Middle frontal gyrus (tissue), 1 donor: ENCODE measurements around the gene HAAO.

ENCODE experiments used
- DNase-seq: peaks from one replicate; pipeline ENCODE4 v3.0.0-alpha.2; 2015; ENCODE audit warnings: low spot score; ENCODE audit errors: extremely low spot score

Gene HAAO

DNA sequence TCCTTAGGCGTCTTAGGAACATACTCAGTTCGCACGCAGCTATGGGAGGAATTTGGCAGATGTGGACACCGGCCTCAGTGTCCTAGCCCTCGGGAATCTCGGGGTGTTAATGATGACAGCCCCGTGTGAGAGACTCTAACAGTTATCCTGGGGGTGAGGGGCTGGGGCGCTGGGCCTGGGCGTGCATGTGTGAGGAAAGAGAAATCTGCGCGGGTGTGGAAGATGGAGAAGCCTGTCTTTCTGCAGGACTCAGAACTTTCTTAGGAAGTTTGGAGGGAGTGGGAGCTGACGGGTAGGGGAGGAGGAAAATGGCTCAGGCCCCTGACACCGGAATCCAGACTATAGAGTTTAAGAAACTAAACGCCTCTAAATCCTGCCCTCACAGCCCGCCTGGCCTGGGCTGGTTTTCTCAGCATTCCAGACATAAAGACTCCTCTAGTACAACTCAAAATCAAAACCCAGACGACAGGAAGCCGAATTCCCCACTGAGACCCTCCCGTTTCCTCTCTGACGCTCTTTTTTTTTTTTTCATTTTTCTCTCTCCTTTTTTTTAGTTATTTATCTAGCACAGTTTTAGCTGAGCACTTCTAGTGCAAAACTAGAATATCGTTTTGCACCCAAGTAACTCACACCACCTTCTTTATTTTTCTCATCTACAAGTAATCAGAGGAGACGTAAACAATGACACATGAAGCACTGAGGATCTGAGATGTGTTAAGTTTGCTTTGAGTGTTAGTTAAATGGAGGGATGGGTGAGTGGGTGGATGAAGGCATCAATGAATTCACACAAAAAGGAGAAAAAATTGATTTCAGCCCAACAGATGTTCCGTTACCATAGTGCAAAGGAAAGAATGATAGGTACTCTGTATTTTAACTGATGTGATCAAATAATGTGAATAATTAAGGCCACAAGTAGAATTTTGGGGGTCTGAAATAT is 1.2 kb upstream of the HAAO start:
- DNase-seq = no peak

DNA sequence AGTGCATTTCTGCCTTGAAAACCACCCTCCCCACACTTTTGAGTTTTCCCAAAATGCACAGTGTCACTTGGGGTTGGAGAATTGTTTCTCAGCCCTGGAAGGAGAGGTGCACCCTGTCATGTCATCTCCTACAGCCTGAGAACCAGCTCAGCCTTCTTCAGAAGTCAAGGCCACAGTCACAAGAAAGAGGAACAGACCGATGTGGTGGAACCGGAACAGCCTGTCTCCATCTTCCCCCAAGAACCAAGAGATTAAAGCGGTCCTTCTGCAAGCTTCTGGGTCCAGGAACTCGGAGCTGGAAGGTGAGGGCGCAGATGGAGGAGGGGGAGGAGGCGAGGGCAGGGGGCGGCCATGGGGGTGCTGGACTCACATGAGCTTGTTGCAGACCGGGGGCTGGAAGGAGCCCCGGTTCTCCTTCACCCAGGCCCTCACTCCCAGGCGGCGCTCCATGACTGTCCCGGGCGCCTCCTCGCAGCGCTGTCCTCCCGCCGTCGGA is 248 bp downstream of the HAAO start:
- no peak for DNase-seq

DNA sequence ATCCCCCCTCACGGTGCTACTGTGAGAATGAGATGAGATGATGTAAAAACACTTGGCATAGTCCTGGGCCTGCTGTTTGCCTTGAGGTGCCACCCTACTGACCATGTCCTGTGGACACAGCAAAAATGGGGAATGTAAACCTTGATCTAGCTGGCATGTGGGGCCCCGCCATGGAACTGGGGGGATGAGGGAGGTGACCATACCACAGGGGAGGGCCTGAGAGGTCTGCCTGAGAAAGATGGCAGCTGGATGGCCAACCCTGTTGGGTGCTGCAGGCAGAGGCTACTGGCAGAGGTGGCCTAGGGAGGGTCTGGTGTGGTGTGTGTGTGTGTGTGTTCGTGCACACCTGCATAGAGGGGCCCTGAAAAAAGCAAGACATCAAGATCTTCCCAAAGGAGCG is 777 bp downstream of the HAAO start:
- DNase-seq = no peak

DNA sequence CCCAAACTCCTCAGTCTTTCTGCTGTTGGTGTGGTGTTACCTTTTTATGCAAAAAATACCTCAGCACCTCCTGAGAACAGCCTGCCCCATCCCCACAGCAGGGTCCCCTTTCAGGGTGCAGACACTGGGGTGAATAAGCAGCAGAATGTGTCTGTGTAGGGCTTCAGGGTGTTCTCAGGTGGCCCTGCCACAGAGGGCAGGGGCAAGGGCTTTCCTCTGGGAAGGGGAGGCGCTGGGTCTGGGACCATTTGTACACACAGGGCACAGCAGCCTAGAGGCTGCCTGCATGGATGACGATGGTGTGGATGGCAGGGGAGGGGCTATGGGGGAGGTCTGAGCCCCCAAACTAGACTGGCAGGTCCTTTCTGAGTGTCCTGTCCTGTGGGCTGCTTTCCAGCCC is 2.6 kb downstream of the HAAO start:
- no peak for DNase-seq

DNA sequence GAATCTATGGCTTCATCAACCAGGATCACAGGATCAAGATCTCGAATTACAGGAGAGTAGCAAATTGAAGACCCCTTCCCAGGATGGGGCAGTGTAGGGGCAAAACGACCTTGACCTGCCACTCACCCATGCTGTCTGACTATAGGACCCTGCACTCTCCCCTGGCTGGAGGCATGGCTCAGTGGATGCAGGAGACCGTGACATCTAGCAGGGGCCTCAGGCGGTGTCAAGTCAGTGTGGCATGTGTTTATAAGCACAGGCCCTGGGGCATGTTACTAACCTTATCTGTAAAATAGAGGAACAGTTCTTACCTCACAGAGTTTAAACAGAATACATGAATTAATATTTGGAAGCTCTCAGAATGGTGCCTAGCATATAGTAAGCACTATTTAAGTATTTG is 3.5 kb downstream of the HAAO start:
- no peak for DNase-seq

DNA sequence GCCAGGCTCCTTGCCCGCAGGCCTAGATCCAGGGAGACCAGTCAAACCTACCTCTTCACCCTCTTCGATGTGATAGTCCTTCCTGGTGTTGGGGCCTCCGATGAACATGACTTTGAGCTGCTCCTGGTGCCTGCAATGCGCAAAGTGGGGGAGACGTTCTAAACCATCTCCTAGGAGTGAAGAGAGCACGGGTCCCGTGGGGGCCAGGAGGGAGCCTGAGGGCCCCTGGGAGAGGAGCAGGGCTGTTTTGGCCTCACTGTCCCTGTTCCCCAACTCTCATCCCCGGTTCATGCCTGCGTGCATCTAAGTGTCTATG is 3.9 kb downstream of the HAAO start:
- DNase-seq = no peak

DNA sequence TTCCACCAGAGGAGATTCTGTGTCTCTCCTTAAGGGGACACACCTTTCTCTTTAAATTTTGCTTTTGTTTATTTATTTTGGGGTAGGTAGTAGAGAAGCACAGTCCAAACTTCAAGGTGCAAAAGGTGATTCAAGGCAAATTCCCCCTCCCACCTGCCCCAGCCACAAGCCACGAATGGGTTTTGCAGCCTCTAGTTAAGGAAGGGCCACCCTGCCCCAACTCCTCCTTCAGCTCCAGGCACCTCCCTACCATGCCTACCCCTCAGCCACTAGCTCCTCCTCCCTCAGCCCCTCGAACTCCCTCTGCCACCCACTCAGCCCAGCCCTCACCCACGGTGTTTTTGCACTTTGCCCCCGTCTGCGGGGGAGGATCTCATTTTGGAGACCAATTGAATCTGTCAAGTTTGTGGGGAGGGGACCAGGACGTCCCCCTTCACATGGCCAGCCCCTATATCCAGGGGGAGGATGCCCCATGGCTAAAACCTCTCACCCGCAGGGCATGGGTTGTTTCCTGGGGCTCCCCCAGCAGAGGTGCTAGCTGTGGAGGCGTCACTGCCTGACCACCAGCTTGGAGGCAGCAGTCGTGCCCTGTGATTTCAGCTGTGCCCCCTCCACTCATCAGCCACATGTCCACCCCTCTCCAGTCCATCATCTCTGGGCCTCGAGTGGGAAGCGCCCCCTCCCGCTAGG is 4.5 kb downstream of the HAAO start:
- no peak for DNase-seq

DNA sequence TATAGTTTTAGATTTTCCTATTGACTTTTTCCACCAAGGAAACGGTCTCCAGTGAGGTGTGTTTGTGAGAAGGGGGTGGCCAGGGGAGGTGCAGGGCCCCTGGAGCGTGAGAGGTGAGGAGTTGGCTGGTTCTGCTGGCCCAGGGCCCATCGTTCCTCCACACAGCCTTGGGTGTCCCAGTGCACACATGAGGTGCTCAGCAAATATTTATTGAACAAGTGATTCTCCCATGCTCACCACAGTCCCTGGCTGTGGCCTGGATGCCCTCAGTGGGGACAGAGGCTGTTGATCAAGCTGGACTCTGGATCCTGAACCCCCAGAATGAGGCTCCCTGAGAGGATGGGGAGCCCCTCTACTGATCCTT is 5.0 kb downstream of the HAAO start:
- no peak for DNase-seq

DNA sequence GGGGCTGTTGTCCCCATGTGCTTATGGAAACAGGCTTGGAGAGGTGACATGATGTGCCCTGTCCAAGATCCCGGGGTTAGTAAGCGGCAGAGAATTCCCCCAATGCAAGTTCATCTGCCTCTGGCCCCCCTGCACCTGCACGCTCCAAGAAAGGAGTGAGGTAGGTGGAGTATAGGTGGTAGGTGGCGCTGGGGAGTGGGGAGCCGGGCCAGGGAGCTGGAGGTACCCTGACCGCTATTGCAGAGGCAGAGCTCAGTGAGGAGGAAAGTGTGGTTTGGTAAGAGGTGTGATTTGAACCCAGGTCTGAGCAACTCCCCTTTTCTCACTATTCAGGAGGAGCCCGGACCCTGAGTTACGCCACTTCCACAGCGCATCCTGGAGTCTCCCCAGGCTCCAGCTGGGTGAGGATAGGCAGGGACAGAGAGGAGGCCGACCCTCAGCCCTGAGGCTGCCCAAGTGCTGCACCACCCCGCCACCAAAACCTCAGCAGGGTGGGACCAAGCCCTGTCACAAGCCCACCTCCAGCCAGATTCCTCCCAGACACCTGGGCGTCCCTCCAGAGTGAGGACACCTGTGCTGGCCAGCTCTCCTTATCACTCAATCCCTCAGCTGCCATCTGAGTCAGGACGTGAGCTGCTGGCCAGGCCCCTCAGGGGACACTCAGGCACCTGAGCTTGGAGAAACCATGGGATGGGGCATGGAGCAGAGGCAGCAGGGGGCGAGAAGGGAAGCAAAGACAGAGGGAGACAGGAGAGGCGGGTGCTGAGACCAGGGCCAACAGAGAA is 5.6 kb downstream of the HAAO start:
- DNase-seq = no peak

DNA sequence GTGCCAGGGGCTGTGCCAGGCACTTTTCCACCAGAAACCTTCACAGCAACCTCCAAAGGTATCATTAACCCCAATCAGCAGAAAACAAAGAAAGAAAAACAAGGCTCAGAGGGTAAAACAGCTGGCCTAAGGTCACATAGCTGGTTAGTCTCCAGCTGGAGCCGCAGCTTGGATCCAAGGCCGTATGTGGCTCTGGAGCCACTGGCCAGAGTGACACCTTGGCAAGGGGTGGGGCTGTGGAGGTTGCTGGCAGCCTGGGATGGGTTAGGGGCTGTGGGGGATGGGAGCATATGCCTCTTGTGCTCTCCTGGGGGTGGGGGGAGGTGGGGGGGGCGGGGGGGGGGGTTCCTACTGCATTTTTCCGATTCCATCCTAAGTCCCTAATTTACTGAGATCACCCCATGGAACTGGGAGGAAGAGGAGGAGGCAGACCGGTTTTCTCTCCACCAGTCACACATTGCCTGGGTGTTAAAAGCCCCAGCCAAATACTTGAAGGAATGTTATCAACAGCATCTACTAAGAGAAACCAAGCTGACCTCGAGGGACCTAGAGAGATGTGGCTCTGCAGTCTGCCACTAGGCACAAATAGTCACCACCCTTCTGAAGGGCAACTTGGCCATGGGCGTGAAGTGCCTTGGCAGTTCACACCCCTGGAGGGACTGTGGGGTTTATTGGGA is 8.0 kb downstream of the HAAO start:
- DNase-seq = no peak

DNA sequence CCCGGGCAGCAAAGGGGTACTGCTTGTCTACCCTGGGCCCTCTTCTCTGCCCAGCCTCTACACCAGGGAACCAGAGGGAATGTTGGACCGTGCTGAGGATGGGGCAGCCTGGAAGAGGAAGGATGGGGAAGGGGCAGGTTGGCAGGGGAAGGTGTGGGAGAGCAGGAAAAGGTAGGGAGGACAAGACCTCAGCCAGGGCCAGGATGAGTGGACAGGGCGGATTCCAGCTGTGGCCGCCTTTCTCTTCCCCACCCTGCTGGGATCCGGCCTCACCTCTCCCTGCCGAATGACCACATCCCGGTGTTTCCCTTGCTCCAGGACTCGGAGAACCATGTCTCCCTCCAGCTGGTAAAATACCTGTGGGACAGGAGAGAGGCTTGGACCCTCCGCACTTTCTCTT is 8.9 kb downstream of the HAAO start:
- DNase-seq = no peak

DNA sequence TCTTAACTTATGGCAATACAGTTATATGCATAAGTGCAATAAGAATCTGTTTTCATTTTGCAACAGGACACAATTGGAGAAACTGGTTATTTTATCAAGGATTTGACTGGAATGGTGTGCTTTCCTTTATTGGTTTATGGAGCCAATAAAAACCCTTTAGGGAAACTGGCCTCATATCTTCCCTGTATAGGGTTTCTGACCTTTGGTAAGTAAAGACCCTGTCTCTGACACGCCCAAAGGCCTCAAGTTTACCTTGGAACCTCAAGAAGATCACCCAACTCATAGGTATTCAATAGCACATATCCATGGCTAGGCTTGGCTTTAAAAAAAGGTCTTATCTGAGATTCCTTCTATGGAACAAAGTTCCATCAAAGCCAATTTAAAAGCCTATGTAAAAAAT is 11.2 kb downstream of the HAAO start:
- DNase-seq = no peak

DNA sequence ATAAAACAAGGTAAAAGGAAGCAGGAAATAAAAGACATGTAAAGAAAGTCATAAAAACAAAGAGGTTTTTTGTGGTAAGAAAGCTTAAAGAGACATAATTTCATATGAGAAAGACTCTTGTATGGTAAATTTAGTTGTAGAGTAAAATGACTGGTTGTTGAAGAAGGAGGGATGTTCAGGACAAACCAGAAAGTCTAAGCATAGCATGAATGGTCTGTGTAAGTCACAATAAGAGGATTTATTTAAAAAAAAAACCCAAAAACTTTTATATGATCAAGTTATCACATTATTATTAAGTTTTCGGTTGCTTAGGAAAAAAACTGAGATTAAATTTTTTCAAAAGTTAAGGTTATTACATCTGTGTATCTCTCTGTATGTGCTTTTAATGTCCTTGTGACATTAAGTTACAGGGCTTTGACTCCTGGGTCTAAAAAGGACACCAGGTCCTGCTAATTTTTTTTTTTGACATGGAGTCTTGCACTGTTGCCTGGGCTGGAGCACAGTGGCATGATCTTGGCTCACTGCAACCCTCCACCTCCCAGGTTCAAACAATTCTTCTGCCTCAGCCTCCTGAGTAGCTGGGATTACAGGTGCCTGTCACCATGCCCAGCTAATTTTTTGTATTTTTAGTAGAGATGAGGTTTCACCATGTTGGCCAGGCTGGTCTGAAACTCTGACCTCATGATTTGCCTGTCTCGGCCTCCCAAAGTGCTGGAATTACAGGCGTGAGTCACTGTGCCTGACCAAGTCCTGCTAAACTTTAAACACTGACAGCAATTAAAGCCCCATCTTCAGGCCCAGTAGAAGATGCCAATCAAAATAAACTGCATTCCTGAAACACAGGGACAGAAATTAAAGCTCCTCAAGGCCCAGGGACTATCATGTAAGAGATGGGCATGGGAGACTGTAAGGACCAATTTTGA is 14.2 kb downstream of the HAAO start:
- no peak for DNase-seq

DNA sequence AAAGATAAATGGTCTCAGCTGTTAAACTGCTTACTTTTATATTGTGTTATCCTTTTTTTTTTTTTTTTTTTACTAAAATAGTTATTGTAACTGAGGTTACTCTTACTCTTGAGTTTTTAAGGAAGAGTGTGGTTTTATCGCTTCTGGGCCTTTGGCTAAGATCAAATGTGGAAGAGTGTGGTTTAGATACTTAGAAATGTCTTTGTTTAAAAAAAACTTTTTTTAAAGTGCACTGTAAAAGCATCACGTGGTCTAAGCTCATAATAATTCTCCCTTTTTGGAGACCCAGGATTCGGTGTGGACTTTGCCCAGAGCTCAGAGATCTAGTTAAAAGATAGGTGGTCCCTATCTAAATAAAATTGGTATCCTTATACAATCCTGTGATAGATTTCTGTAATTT is 16.6 kb downstream of the HAAO start:
- DNase-seq = no peak

DNA sequence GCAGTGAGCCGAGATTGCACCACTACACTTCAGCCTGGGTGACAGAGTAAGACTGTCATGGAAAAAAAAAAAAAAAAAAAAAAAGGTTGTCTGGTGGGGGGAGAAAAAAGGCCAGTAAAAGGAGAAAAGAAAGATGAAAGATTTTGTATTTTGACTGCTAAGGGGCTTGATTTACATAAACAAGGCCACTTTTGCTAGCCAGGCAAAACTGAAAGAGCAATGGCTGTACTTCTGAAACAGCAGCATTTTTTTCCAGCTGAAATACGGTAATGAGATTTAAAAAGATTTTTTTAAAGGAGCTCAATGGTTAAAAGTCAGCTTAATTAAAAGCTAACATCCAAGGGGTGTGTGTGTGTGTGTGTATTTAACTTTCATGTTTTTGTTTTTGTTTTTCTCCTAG is 17.2 kb downstream of the HAAO start:
- no peak for DNase-seq

DNA sequence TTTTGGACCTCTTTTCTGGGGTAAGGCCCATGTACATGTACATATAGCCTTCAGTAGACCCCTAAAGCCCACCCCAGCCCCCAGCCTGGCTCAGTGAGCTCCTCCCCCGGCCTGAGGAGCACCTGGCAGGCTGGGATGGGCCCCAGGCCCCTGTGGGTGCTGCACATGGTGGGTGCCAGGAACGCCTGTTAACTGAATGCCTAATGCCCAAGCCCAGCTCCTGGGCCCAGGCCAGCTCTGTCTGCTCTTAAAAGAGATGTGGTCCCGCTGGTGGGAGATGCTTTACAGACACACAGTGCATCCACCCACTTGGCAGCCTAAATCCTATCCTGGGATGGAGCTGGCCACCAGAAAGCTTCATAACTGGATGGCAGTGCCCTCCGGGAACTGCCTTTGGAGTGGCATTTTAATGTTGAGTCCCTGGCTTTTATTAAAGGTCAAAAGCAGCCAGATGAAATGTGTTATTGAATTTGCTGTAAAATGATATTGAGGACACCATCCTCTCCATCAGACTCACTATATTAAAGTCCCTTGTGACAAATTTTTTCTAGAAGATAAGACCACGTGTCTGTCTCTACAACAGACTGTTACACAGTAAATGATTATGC is 20.7 kb downstream of the HAAO start:
- no peak for DNase-seq

DNA sequence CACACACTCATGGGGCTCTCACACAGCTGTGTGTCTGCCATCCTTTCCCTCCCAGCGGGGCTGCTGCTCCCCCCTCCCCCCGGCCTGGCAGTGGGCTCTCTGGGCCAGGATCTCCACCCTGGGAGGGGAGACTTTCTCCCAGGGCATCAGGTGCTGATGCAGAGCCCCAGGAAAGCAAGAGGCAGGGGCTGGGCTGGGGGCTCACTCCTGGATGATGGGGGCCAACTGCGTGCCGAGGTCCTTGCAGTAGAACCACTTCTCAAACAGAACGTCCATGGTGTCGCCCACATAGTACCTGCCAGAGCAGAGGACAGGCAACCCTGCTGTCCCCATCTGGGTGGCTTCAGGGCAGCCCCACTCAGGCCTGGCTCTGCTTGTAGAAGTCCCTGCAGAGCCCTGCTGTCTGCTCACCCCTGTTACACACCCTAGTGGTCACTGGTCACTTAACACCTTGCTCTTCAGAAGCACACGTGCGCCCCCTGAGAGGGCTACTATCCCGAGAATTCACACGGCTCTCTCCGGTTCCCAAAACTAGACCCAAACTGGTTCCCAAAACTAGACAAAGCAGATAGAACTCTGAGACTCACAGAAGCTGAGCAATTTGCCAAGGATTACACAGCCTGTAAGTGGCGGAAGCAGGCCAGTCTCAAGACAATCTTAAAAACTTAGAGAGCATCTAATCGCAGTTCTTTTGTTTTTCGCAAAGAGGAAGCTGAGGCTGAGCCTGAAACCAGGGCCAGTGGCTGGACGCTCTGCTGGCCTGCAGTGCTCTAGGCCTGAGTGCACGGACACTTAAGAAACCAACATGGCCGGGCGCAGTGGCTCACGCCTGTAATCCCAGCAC is 21.9 kb downstream of the HAAO start:
- no peak for DNase-seq

DNA sequence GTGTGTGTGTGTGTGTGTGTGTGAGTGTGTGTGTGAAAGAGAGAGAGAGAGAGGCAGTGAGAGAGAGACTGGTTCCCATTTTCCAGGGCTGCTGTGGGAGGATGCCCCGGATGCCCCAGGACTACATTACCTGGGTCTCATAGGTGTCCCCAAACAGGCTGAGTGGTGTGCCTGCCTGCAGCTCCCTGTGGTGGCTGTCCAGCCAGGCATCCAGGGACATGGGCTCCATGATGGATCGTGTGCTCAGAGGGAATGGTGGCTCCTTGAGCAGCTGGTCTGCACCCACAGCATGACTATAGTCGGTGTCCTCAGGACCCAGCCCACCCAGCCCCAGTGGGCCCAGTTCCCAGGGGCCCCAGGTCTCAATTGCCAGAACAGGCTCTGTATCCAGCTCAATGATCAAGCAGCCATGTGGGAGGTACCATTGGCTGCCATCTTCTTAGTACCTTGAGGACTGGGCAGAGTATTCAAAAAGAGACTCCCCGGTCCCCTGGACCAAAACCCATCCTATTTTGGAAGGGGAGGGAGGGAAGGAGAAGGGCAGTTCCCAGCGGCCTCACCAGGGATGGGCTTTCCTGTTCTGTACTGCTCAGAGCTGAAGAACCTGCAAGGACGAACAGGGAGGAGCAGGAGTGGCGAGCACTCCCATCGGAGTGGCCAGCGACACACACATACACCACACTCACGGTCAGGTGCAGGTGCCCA is 22.6 kb downstream of the HAAO start:
- DNase-seq = no peak
